ENCODE results near the gene PSMA8. TPM values are rescaled to one million over a fixed set of nuclear protein-coding genes. Genes with fewer than 3 reads are reported as not detected.

The PSMA8 gene
- total and polyA plus RNA-seq, 2 donors from 2014 or later = not detected

DNA sequence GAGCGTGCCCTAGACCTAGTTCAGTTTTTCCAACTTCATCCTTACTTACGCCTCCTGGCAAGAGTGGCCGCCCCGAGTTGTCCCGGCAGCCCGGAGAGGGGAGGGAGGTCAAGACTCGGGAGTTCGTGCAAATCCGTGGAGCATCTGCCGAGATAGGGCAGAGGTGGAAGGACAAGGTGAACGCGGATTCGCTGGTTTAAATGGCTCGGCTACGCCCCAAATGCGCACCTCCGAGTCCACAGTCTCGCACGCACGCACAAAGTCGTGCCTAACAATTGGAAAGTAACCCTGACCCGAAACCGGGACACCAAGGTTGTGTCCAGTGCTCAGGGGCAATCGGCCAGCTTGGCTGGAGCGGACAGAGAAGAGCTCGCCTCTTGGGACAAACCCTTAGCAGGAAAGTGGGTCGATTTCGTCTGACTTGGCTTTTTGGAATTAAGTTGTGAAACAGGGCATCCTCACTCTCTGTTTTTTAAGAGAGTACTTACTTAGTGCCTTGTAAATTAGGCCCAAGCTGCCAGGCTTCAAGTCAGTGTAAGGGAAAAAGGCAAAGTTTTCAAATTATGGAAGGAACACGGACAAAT is 42.5 kb upstream of the PSMA8 start:
- H3K27me3 ChIP-seq (ENCODE audit: control insufficient read depth, insufficient read depth, low read length) = no peaks in the 10 kb centered on the region
- intact Hi-C loops (cut with DNase I) = no loop called here
- peaks cover 0 to under 1% (median under 1%) of the 10 kb centered on the region in 3 donors for H3K36me3 ChIP-seq (ENCODE audit: control insufficient read depth in 2 of 3, insufficient read depth in 3 of 3, low read length in 3 of 3)
- H3K9me3 ChIP-seq (ENCODE audit: control insufficient read depth in 2 of 3, insufficient read depth in 1 of 3, low read length in 3 of 3) = no peaks in the 10 kb centered on the region
- H3K4me1 ChIP-seq (ENCODE audit: control insufficient read depth in 2 of 3, insufficient read depth in 2 of 3, low read depth in 1 of 3, low read length in 3 of 3) = peaks cover 0 to 11% (median 0%) of the 10 kb centered on the region in 3 donors
- H3K9ac ChIP-seq (ENCODE audit: low read length in 3 of 3) = peak overlapping the region; percentile 38 to 93 (median 86)
- FAIRE-seq (no peak), DNase-seq (no peak)
- H3K4me3 ChIP-seq (ENCODE audit: low read length in 3 of 3) = peak overlapping the region; percentile 87 to 96 (median 93)
- TF ChIP-seq, protein P1, sequence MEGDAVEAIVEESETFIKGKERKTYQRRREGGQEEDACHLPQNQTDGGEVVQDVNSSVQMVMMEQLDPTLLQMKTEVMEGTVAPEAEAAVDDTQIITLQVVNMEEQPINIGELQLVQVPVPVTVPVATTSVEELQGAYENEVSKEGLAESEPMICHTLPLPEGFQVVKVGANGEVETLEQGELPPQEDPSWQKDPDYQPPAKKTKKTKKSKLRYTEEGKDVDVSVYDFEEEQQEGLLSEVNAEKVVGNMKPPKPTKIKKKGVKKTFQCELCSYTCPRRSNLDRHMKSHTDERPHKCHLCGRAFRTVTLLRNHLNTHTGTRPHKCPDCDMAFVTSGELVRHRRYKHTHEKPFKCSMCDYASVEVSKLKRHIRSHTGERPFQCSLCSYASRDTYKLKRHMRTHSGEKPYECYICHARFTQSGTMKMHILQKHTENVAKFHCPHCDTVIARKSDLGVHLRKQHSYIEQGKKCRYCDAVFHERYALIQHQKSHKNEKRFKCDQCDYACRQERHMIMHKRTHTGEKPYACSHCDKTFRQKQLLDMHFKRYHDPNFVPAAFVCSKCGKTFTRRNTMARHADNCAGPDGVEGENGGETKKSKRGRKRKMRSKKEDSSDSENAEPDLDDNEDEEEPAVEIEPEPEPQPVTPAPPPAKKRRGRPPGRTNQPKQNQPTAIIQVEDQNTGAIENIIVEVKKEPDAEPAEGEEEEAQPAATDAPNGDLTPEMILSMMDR (IDR thresholded peaks at IDR 0.05; ENCODE audit: borderline replicate concordance, extremely low read depth, insufficient read depth) = no peak
- H3K27ac ChIP-seq (ENCODE audit: low read depth in 2 of 2, low read length in 2 of 2) = peak overlapping the region; percentile 97 to 98

DNA sequence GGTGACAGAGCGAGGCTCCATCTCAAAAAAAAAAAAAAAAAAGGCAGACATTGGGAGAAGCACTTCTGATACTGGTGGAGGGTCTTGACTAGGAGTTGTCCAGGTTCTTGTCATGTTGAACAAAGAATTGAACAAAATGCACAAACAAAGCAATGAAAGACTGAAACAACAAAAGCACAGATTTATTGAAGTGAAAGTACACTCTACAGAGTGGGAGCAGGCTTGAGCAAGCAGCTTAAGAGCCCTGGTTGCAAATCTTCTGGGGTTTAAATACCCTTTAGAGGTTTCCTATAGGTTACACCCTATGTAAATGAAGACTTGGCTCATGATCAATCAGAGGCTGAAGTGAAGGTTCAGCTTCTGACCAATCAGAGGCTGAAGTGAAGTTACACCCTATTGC is 36.8 kb upstream of the PSMA8 start:
- Histone ChIP-seq H3K36me3 (ENCODE audit: control insufficient read depth in 2 of 3, insufficient read depth in 3 of 3, low read length in 3 of 3) (no peaks in the 10 kb centered on the region), H3K9ac (ENCODE audit: low read length in 3 of 3) (no peak overlapping the region), H3K4me1 (ENCODE audit: control insufficient read depth in 2 of 3, insufficient read depth in 2 of 3, low read depth in 1 of 3, low read length in 3 of 3) (no peaks in the 10 kb centered on the region), H3K27me3 (ENCODE audit: control insufficient read depth, insufficient read depth, low read length) (no peaks in the 10 kb centered on the region), H3K9me3 (ENCODE audit: control insufficient read depth in 2 of 3, insufficient read depth in 1 of 3, low read length in 3 of 3) (no peaks in the 10 kb centered on the region), H3K27ac (ENCODE audit: low read depth in 2 of 2, low read length in 2 of 2) (no peak overlapping the region), H3K4me3 (ENCODE audit: low read length in 3 of 3) (no peak overlapping the region)
- intact Hi-C loops (cut with DNase I) = no loop called here
- no peak for DNase-seq
- FAIRE-seq = no peak
- TF ChIP-seq, protein P1 (IDR thresholded peaks at IDR 0.05; ENCODE audit: borderline replicate concordance, extremely low read depth, insufficient read depth) = no peak

DNA sequence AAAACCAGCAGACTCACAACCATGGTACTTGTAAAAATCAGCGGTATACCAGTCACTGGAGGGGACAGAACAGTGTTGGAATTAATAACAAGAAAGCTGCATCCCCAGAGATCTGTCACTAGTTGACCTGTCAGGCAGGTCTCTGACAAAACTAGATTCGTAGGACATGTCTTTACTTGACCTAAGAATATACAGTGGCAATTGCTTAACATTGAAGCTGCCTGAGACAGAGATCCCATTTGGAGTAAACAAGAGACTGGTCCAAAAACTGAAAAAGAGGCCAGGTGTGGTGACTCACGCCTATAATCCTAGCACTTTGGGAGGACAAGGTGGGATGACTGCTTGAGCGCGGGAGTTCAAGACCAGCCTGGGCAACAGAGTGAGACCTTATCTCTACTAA is 36.1 kb upstream of the PSMA8 start:
- Histone ChIP-seq H3K4me3 (ENCODE audit: low read length in 3 of 3) (no peak overlapping the region), H3K9me3 (ENCODE audit: control insufficient read depth in 2 of 3, insufficient read depth in 1 of 3, low read length in 3 of 3) (no peaks in the 10 kb centered on the region), H3K27ac (ENCODE audit: low read depth in 2 of 2, low read length in 2 of 2) (no peak overlapping the region), H3K4me1 (ENCODE audit: control insufficient read depth in 2 of 3, insufficient read depth in 2 of 3, low read depth in 1 of 3, low read length in 3 of 3) (no peaks in the 10 kb centered on the region), H3K9ac (ENCODE audit: low read length in 3 of 3) (no peak overlapping the region), H3K27me3 (ENCODE audit: control insufficient read depth, insufficient read depth, low read length) (no peaks in the 10 kb centered on the region), H3K36me3 (ENCODE audit: control insufficient read depth in 2 of 3, insufficient read depth in 3 of 3, low read length in 3 of 3) (no peaks in the 10 kb centered on the region)
- intact Hi-C loops (cut with DNase I) = no loop called here
- DNase-seq (no peak), FAIRE-seq (no peak)
- TF ChIP-seq, protein P1 (IDR thresholded peaks at IDR 0.05; ENCODE audit: borderline replicate concordance, extremely low read depth, insufficient read depth) = no peak

- Histone ChIP-seq H3K36me3 (ENCODE audit: control insufficient read depth in 2 of 3, insufficient read depth in 3 of 3, low read length in 3 of 3) (no peaks in the 10 kb centered on the region), H3K27me3 (ENCODE audit: control insufficient read depth, insufficient read depth, low read length) (no peaks in the 10 kb centered on the region), H3K9me3 (ENCODE audit: control insufficient read depth in 2 of 3, insufficient read depth in 1 of 3, low read length in 3 of 3) (no peaks in the 10 kb centered on the region), H3K27ac (ENCODE audit: low read depth in 2 of 2, low read length in 2 of 2) (no peak overlapping the region), H3K9ac (ENCODE audit: low read length in 3 of 3) (no peak overlapping the region), H3K4me1 (ENCODE audit: control insufficient read depth in 2 of 3, insufficient read depth in 2 of 3, low read depth in 1 of 3, low read length in 3 of 3) (no peaks in the 10 kb centered on the region), H3K4me3 (ENCODE audit: low read length in 3 of 3) (no peak overlapping the region)
- FAIRE-seq (no peak), DNase-seq (peak in 1 of 5 donors; percentile 12)
- TF ChIP-seq, protein P1 (IDR thresholded peaks at IDR 0.05; ENCODE audit: borderline replicate concordance, extremely low read depth, insufficient read depth) = no peak
- intact Hi-C loops (cut with DNase I) = no loop called here
Measured at GRCh38 chr18:26103579-26103978, 30.1 kb upstream of the PSMA8 start.
